Activated T-cell treated with anti-CD3 and anti-CD28 coated beads for 4 hours (primary cell): ENCODE results near the gene TSN.

Source experiments
- DNase-seq: peaks from one replicate; pipeline ENCODE4 v3.0.0-alpha.2; 2020

Gene TSN

GRCh38 chr2:121748202-121748601, 7.2 kb upstream of the TSN start:
- DNase-seq = no peak

- no peak for DNase-seq
Measured at GRCh38 chr2:121754851-121755236, 607 bp upstream of the TSN start.

GRCh38 chr2:121764681-121765228, 9.3 kb downstream of the TSN start:
- DNase-seq = no peak

- DNase-seq = no peak
Measured at GRCh38 chr2:121766624-121767023, 11.2 kb downstream of the TSN start.

- DNase-seq = no peak
Measured at GRCh38 chr2:121768143-121768755, 12.8 kb downstream of the TSN start.

- DNase-seq = no peak
Measured at GRCh38 chr2:121771976-121772742, 16.7 kb downstream of the TSN start.

- DNase-seq = no peak
Measured at GRCh38 chr2:121774235-121774634, 18.8 kb downstream of the TSN start.

- no peak for DNase-seq
Measured at GRCh38 chr2:121776361-121776760, 20.9 kb downstream of the TSN start.

GRCh38 chr2:121776885-121777698, 21.6 kb downstream of the TSN start:
- DNase-seq = no peak

- DNase-seq = no peak
Measured at GRCh38 chr2:121777699-121778058, 22.2 kb downstream of the TSN start.

GRCh38 chr2:121778741-121779487, 23.5 kb downstream of the TSN start:
- no peak for DNase-seq

GRCh38 chr2:121783180-121783579, 27.7 kb downstream of the TSN start:
- DNase-seq = no peak

GRCh38 chr2:121788685-121789084, 33.2 kb downstream of the TSN start:
- no peak for DNase-seq

GRCh38 chr2:121790276-121790956, 35.0 kb downstream of the TSN start:
- DNase-seq = no peak

- no peak for DNase-seq
Measured at GRCh38 chr2:121791290-121791689, 35.8 kb downstream of the TSN start.

GRCh38 chr2:121791801-121792221, 36.4 kb downstream of the TSN start:
- no peak for DNase-seq

- no peak for DNase-seq
Measured at GRCh38 chr2:121793816-121794215, 38.4 kb downstream of the TSN start.

GRCh38 chr2:121794233-121794632, 38.8 kb downstream of the TSN start:
- DNase-seq = no peak

- DNase-seq = no peak
Measured at GRCh38 chr2:121796239-121796638, 40.8 kb downstream of the TSN start.

GRCh38 chr2:121798617-121799016, 43.2 kb downstream of the TSN start:
- no peak for DNase-seq

- no peak for DNase-seq
Measured at GRCh38 chr2:121801916-121802315, 46.5 kb downstream of the TSN start.

- DNase-seq = no peak
Measured at GRCh38 chr2:121803503-121803902, 48.1 kb downstream of the TSN start.
